ENCODE data around the gene MTMR3. TPM values are rescaled to one million over a fixed set of nuclear protein-coding genes. Genes with fewer than 3 reads are reported as not detected.

MTMR3 gene
- total RNA-seq, 4 donors from 2014 or later, result 36.6 to 42.1 (median 37.1) TPM

DNA sequence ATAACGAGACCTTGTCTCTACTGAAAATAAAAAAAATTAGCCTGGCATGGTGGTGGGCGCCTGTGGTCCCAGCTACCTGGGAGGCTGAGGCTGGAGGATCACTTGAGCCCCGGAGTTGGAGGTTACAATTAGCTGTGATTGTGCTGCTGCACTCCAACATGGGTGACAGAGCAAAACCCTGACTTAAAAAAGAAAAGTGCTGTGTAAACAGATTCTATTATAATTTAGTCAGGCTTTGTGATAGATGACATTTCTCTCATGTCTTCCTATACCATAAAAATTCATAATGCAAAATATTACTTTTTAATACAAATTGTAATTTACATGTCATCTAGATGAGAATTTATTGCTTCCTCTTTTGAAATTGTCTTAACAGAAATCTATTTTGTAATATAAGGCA lies 94.1 kb downstream of the MTMR3 start:
- no peak overlapping the region for H3K27ac ChIP-seq
- intact Hi-C loops (cut with DNase I; ENCODE audit: low total_unique reads), result no loop called here
- DNase-seq (no peak), ATAC-seq (no peak)
- H3K27me3 ChIP-seq, result no peaks in the 10 kb centered on the region
- H3K4me1 ChIP-seq, result peaks cover 20 to 31% of the 10 kb centered on the region in 2 donors
- no peak for TF ChIP-seq POLR2A (IDR thresholded peaks at IDR 0.05)
- TF ChIP-seq, protein P1, sequence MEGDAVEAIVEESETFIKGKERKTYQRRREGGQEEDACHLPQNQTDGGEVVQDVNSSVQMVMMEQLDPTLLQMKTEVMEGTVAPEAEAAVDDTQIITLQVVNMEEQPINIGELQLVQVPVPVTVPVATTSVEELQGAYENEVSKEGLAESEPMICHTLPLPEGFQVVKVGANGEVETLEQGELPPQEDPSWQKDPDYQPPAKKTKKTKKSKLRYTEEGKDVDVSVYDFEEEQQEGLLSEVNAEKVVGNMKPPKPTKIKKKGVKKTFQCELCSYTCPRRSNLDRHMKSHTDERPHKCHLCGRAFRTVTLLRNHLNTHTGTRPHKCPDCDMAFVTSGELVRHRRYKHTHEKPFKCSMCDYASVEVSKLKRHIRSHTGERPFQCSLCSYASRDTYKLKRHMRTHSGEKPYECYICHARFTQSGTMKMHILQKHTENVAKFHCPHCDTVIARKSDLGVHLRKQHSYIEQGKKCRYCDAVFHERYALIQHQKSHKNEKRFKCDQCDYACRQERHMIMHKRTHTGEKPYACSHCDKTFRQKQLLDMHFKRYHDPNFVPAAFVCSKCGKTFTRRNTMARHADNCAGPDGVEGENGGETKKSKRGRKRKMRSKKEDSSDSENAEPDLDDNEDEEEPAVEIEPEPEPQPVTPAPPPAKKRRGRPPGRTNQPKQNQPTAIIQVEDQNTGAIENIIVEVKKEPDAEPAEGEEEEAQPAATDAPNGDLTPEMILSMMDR (IDR thresholded peaks at IDR 0.05 in 4 of 5, conservative IDR thresholded peaks at IDR 0.05 in 1 of 5), result no peak
- in situ Hi-C loops (cut with MboI; ENCODE audit: low sequenced_read_pairs in 4 of 4), result no loop called here
- H3K4me3 ChIP-seq, result no peak overlapping the region
- peaks cover 0 to 10% of the 10 kb centered on the region in 2 donors for H3K36me3 ChIP-seq
- no peaks in the 10 kb centered on the region for H3K9me3 ChIP-seq

DNA sequence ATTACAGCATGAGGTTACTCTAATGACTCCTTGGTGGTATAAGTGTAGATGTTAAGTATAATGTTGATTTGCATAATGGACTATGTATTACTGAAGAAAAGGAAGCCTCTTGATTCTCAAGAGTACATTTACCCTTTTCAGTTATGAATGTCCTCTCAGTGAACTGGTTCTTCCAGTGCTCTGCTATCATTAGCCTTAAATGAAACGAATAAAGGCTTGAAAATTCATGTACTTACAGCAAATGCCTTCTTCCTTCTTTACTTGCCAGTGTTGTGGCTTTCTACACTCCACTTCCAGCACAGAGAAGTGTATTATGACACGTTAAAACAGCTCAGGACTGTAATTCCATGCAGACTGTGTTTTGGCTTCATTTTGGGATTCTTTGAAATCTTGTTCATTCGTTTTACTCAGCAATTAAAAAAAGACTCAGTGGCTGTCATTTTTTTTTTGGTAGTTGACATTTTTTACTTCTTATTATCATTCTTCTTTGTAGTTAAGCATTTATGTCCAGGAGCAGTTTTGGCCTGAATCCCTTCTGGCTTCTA lies 96.9 kb downstream of the MTMR3 start:
- in situ Hi-C loops (cut with MboI; ENCODE audit: low sequenced_read_pairs in 4 of 4), result no loop called here
- Histone ChIP-seq H3K9me3 (no peaks in the 10 kb centered on the region), H3K4me3 (no peak overlapping the region), H3K27ac (peak overlapping the region; percentile 32 to 70 (median 54)), H3K4me1 (peaks cover 10 to 17% of the 10 kb centered on the region in 2 donors), H3K36me3 (peaks cover 0 to 16% of the 10 kb centered on the region in 2 donors), H3K27me3 (no peaks in the 10 kb centered on the region)
- intact Hi-C loops (cut with DNase I; ENCODE audit: low total_unique reads), result no loop called here
- DNase-seq (no peak), ATAC-seq (peak in 1 of 2 donors; percentile 25)
- TF ChIP-seq, protein P1 (IDR thresholded peaks at IDR 0.05 in 4 of 5, conservative IDR thresholded peaks at IDR 0.05 in 1 of 5), result no peak
- no peak for TF ChIP-seq POLR2A (IDR thresholded peaks at IDR 0.05)

DNA sequence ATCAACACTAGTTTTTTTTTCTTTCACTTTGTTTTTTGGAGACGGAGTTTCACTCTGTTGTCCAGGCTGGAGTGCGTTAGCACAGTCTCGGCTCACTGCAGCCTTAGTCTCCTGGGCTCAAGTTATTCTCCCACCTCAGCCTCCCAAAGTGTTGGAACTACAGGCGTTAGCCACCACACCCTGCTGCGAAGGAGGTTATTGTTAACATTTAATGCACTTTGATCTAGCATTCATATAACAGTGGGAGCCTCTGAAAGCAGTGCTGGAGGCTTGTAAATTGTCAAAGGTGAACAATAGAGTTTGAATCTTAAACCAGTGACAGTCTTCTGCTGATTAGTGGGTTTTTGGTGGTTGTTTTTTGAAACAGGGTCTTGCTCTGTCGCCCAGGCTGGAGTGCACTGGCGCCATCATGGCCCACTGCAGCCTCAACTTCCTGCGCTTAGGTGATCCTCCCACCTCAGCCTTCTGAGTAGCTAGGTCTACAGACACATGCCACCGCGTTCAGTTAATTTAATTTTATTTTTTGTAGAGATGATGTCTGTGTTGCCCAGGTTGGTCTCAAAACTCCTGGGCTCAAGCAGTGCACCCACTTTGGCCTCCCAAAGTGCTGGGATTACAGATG lies 100.4 kb downstream of the MTMR3 start:
- peaks cover 0 to 16% of the 10 kb centered on the region in 2 donors for H3K36me3 ChIP-seq
- no peak overlapping the region for H3K4me3 ChIP-seq
- H3K4me1 ChIP-seq, result peaks cover 10 to 17% of the 10 kb centered on the region in 2 donors
- H3K27ac ChIP-seq, result no peak overlapping the region
- no peaks in the 10 kb centered on the region for H3K9me3 ChIP-seq
- TF ChIP-seq, protein P1 (IDR thresholded peaks at IDR 0.05 in 4 of 5, conservative IDR thresholded peaks at IDR 0.05 in 1 of 5), result no peak
- no peak for TF ChIP-seq POLR2A (IDR thresholded peaks at IDR 0.05)
- in situ Hi-C loops (cut with MboI; ENCODE audit: low sequenced_read_pairs in 4 of 4), result no loop called here
- ATAC-seq (no peak), DNase-seq (no peak)
- H3K27me3 ChIP-seq, result no peaks in the 10 kb centered on the region
- intact Hi-C loops (cut with DNase I; ENCODE audit: low total_unique reads), result no loop called here

DNA sequence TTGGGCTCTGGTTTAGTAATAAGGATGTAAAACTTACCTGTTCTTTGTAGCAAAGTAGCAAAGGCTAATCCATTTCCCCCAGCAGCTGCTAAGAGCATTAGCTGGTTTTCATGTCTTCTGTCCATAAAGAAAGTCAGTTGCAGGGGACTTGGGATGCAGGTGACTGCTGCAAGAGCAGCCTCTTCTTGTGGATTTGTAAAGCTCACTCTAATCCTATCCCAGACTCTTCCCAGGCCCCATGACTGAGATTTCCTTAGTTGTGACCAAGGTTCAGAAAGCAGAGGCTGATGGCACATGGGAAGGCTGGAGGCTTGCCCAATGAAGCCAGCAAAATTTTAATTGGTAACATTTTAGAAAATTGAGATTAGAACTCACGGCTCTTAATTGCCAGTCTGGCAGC lies 102.9 kb downstream of the MTMR3 start:
- TF ChIP-seq, protein P1 (IDR thresholded peaks at IDR 0.05 in 4 of 5, conservative IDR thresholded peaks at IDR 0.05 in 1 of 5), result no peak
- no peak for TF ChIP-seq POLR2A (IDR thresholded peaks at IDR 0.05)
- H3K4me3 ChIP-seq, result no peak overlapping the region
- no peak overlapping the region for H3K27ac ChIP-seq
- no peak for DNase-seq
- intact Hi-C loops (cut with DNase I; ENCODE audit: low total_unique reads) (no loop called here), in situ Hi-C loops (cut with MboI; ENCODE audit: low sequenced_read_pairs in 4 of 4) (no loop called here)
- peaks cover 0 to 11% of the 10 kb centered on the region in 2 donors for H3K36me3 ChIP-seq
- H3K27me3 ChIP-seq, result no peaks in the 10 kb centered on the region
- H3K9me3 ChIP-seq, result no peaks in the 10 kb centered on the region
- peaks cover under 1% of the 10 kb centered on the region in 2 donors for H3K4me1 ChIP-seq
- no peak for ATAC-seq

Measured in gastrocnemius medialis (tissue), 4 donors.